Astrocyte (in vitro differentiated cells and primary cell): Measurements from ENCODE around the gene TPRG1. TPM values are rescaled to one million over a fixed set of nuclear protein-coding genes. Genes with fewer than 3 reads are reported as not detected.

Experiments used
- DNase-seq: peaks from one replicate; pipeline ENCODE4 v3.0.0-alpha.2; 2010; ENCODE audit warnings: low read depth
- FAIRE-seq: peaks from 2 replicates; lab custom pipeline; 2011; peaks lifted over from hg19 to GRCh38; lab: Jason Lieb, UNC
- H2AFZ ChIP-seq: 2 replicates; pipeline ENCODE4 v1.6.0; 2012; ENCODE audit warnings: low read depth, low read length, inconsistent platforms
- H3K27ac ChIP-seq: 2 replicates; pipeline ENCODE4 v1.5.1; 2011; ENCODE audit warnings: low read depth, low read length, inconsistent platforms
- H3K27me3 ChIP-seq: 2 replicates; pipeline ENCODE4 v1.6.0; 2011; ENCODE audit warnings: low read length, inconsistent platforms; ENCODE audit not compliant: insufficient read depth
- H3K36me3 ChIP-seq: 2 replicates; pipeline ENCODE4 v1.5.1; 2011; ENCODE audit warnings: low read length, inconsistent platforms; ENCODE audit not compliant: insufficient read depth
- H3K4me1 ChIP-seq: 2 replicates; pipeline ENCODE4 v1.5.1; 2011; ENCODE audit warnings: low read length, inconsistent platforms; ENCODE audit not compliant: insufficient read depth
- H3K4me2 ChIP-seq: 2 replicates; pipeline ENCODE4 v1.6.0; 2012; ENCODE audit warnings: low read length, inconsistent platforms
- H3K4me3 ChIP-seq: 2 replicates; pipeline ENCODE4 v1.5.1; 2011; ENCODE audit warnings: low read depth, mild to moderate bottlenecking, low read length, inconsistent platforms; ENCODE audit not compliant: insufficient read depth
- H3K79me2 ChIP-seq: 2 replicates; pipeline ENCODE4 v1.6.0; 2012; ENCODE audit warnings: mild to moderate bottlenecking, low read length, inconsistent platforms; ENCODE audit not compliant: insufficient read depth
- H3K9ac ChIP-seq: 2 replicates; pipeline ENCODE4 v1.6.0; 2012; ENCODE audit warnings: mild to moderate bottlenecking, low read length, inconsistent platforms
- H3K9me3 ChIP-seq: 2 replicates; pipeline ENCODE4 v1.5.1; 2012; ENCODE audit warnings: low read depth, mild to moderate bottlenecking, low read length, inconsistent platforms; ENCODE audit not compliant: insufficient read depth
- H4K20me1 ChIP-seq: 2 replicates; pipeline ENCODE4 v1.6.0; 2012; ENCODE audit warnings: low read length, inconsistent platforms; ENCODE audit not compliant: insufficient read depth
- H3K27ac Mint-ChIP-seq: one replicate; pipeline ENCODE4 v1.8.0; 2021; ENCODE audit warnings: mild to moderate bottlenecking, mixed read lengths; ENCODE audit not compliant: unreplicated experiment
- H3K27me3 Mint-ChIP-seq: one replicate; pipeline ENCODE4 v1.8.0; 2021; ENCODE audit warnings: low read depth, mixed read lengths; ENCODE audit not compliant: unreplicated experiment
- H3K36me3 Mint-ChIP-seq: one replicate; pipeline ENCODE4 v1.8.0; 2021; ENCODE audit warnings: low read depth, mixed read lengths; ENCODE audit not compliant: unreplicated experiment
- H3K4me1 Mint-ChIP-seq: one replicate; pipeline ENCODE4 v1.8.0; 2021; ENCODE audit warnings: low read depth, mixed read lengths; ENCODE audit not compliant: unreplicated experiment
- H3K4me3 Mint-ChIP-seq: one replicate; pipeline ENCODE4 v1.8.0; 2021; ENCODE audit warnings: mild to moderate bottlenecking, moderate library complexity, mixed read lengths; ENCODE audit not compliant: unreplicated experiment
- H3K9me3 Mint-ChIP-seq: one replicate; pipeline ENCODE4 v1.8.0; 2021; ENCODE audit warnings: mild to moderate bottlenecking, mixed read lengths; ENCODE audit not compliant: unreplicated experiment
- CTCF ChIP-seq: IDR thresholded peaks from 2 replicates; pipeline ENCODE4 v1.5.1; 2011; ENCODE audit warnings: low read depth, mild to moderate bottlenecking, inconsistent platforms, low read length, moderate library complexity; ENCODE audit not compliant: insufficient read depth
- EZH2 ChIP-seq: IDR thresholded peaks from 2 replicates; pipeline ENCODE4 v1.6.1; 2012; ENCODE audit warnings: mild to moderate bottlenecking, low read length, inconsistent platforms; ENCODE audit not compliant: insufficient read depth
- total RNA-seq: library from RNA; stranded (reverse); gene quantifications from 2 replicates; pipeline ENCODE4 v1.2.1, GENCODE V29; 2021

The TPRG1 gene
- total RNA-seq, 1 donor from 2014 or later, result 1.1 TPM

GRCh38 chr3:189292667-189293484 is 121.1 kb downstream of the TPRG1 start:
- TF ChIP-seq CTCF (no peak), EZH2 (no peak)
- Histone ChIP-seq H3K9me3 (no peaks in the 10 kb centered on the region), H3K36me3 (no peaks in the 10 kb centered on the region), H4K20me1 (no peaks in the 10 kb centered on the region), H3K4me1 (no peaks in the 10 kb centered on the region), H3K9ac (no peak overlapping the region), H2AFZ (no peak overlapping the region), H3K4me3 (no peak overlapping the region), H3K27me3 (no peaks in the 10 kb centered on the region), H3K79me2 (no peaks in the 10 kb centered on the region), H3K27ac (no peak overlapping the region), H3K4me2 (no peak overlapping the region)
- peaks cover 4% of the 10 kb centered on the region for H3K27me3 Mint-ChIP-seq
- no peak overlapping the region for H3K27ac Mint-ChIP-seq
- no peak overlapping the region for H3K4me3 Mint-ChIP-seq
- FAIRE-seq (no peak), DNase-seq (no peak)
- no peaks in the 10 kb centered on the region for H3K4me1 Mint-ChIP-seq
- H3K9me3 Mint-ChIP-seq, result no peaks in the 10 kb centered on the region
- H3K36me3 Mint-ChIP-seq, result no peaks in the 10 kb centered on the region

DNA sequence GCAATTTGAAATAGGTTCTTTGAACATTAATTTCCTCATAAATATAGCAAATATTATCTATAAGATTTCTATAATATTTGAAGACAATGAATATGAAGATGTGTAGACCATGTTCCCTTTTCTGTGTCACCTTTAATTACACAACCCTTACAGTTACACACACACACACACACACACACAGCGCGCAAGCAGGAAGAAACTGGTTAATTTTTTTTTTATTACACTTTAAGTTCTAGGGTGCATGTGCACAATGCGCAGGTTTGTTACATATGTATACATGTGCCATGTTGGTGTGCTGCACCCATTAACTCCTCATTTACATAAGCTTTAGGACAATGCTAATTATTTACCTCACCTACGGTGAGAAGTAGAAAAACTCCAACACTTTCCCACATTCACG is 122.9 kb downstream of the TPRG1 start:
- H3K4me1 Mint-ChIP-seq, result peaks cover under 1% of the 10 kb centered on the region
- H3K27ac Mint-ChIP-seq, result no peak overlapping the region
- H3K27me3 Mint-ChIP-seq, result peaks cover 1% of the 10 kb centered on the region

More for the DNA sequence above, 122.9 kb downstream of the TPRG1 start:
- FAIRE-seq, result no peak
- no peaks in the 10 kb centered on the region for H3K36me3 Mint-ChIP-seq
- no peak overlapping the region for H3K9ac ChIP-seq
- H3K36me3 ChIP-seq, result no peaks in the 10 kb centered on the region
- H2AFZ ChIP-seq, result no peak overlapping the region
- no peaks in the 10 kb centered on the region for H3K9me3 Mint-ChIP-seq
- TF ChIP-seq CTCF (no peak), EZH2 (no peak)
- no peaks in the 10 kb centered on the region for H3K9me3 ChIP-seq
- H3K4me3 ChIP-seq, result no peak overlapping the region
- no peak overlapping the region for H3K4me3 Mint-ChIP-seq
- no peaks in the 10 kb centered on the region for H3K27me3 ChIP-seq
- H3K4me2 ChIP-seq, result no peak overlapping the region
- H3K4me1 ChIP-seq, result no peaks in the 10 kb centered on the region
- no peaks in the 10 kb centered on the region for H3K79me2 ChIP-seq
- no peak for DNase-seq
- no peak overlapping the region for H3K27ac ChIP-seq
- H4K20me1 ChIP-seq, result no peaks in the 10 kb centered on the region
